GM21723 (cell line): ENCODE results near the gene CPTP.

Experiments used
- ATAC-seq: cut with Tn5 transposase; IDR thresholded peaks from one replicate; pipeline ENCODE4 v1.9.1; 2021; ENCODE audit warnings: mild to moderate bottlenecking, moderate library complexity; ENCODE audit not compliant: unreplicated experiment

Gene CPTP

GRCh38 chr1:1332774-1333480 lies 8.3 kb downstream of the CPTP start:
- no peak for ATAC-seq

- ATAC-seq: no peak
Measured at GRCh38 chr1:1333551-1334241, 9.1 kb downstream of the CPTP start.

- no peak for ATAC-seq
Measured at GRCh38 chr1:1334835-1335234, 10.2 kb downstream of the CPTP start.

- ATAC-seq: no peak
Measured at GRCh38 chr1:1335283-1335682, 10.7 kb downstream of the CPTP start.

GRCh38 chr1:1335792-1336248 lies 11.2 kb downstream of the CPTP start:
- ATAC-seq: no peak

GRCh38 chr1:1336446-1336845 lies 11.8 kb downstream of the CPTP start:
- ATAC-seq: no peak

- ATAC-seq: no peak
Measured at GRCh38 chr1:1336931-1337792, 12.6 kb downstream of the CPTP start.

GRCh38 chr1:1337793-1338147 lies 13.2 kb downstream of the CPTP start:
- no peak for ATAC-seq

GRCh38 chr1:1338278-1338677 lies 13.7 kb downstream of the CPTP start:
- ATAC-seq: no peak

- ATAC-seq: no peak
Measured at GRCh38 chr1:1340185-1340584, 15.6 kb downstream of the CPTP start.

- no peak for ATAC-seq
Measured at GRCh38 chr1:1340791-1341548, 16.4 kb downstream of the CPTP start.

GRCh38 chr1:1341549-1342021 lies 17.0 kb downstream of the CPTP start:
- no peak for ATAC-seq

GRCh38 chr1:1342061-1342562 lies 17.5 kb downstream of the CPTP start:
- no peak for ATAC-seq

GRCh38 chr1:1342584-1343115 lies 18.0 kb downstream of the CPTP start:
- ATAC-seq: no peak

- no peak for ATAC-seq
Measured at GRCh38 chr1:1343811-1344421, 19.3 kb downstream of the CPTP start.

GRCh38 chr1:1344655-1345361 lies 20.2 kb downstream of the CPTP start:
- no peak for ATAC-seq

- no peak for ATAC-seq
Measured at GRCh38 chr1:1345384-1345783, 20.8 kb downstream of the CPTP start.

- no peak for ATAC-seq
Measured at GRCh38 chr1:1345860-1346500, 21.4 kb downstream of the CPTP start.

- no peak for ATAC-seq
Measured at GRCh38 chr1:1346501-1346890, 21.9 kb downstream of the CPTP start.
